DOHH2 (cell line): Measurements from ENCODE around the gene COL4A1.

ENCODE experiments used
- H3F3A ChIP-seq: fragments of 200-600 bp; sonication (generic), shearing (Covaris generic); 2 replicates; pipeline ENCODE4 v1.6.0; 2016; ENCODE audit warnings: antibody characterized with exemption, mild to moderate bottlenecking; ENCODE audit not compliant: control insufficient read depth, insufficient read depth
- H3K27ac ChIP-seq: fragments of 200-600 bp; sonication (generic); 2 replicates; pipeline ENCODE4 v1.5.1; 2014; ENCODE audit warnings: low read depth, mild to moderate bottlenecking, low read length, moderate library complexity
- H3K27me3 ChIP-seq: fragments of 200-600 bp; sonication (generic); 2 replicates; pipeline ENCODE4 v1.6.1; 2014; ENCODE audit warnings: mild to moderate bottlenecking, low read length, mixed read lengths; ENCODE audit not compliant: control insufficient read depth
- H3K36me3 ChIP-seq: fragments of 200-600 bp; sonication (generic); 2 replicates; pipeline ENCODE4 v1.6.1; 2014; ENCODE audit warnings: mild to moderate bottlenecking, low read length, moderate library complexity, mixed read lengths; ENCODE audit not compliant: control insufficient read depth
- H3K4me1 ChIP-seq: fragments of 200-600 bp; sonication (generic); 2 replicates; pipeline ENCODE4 v1.6.1; 2014; ENCODE audit warnings: mild to moderate bottlenecking, low read length, mixed read lengths; ENCODE audit not compliant: control insufficient read depth
- H3K4me2 ChIP-seq: fragments of 200-600 bp; sonication (generic); 2 replicates; pipeline ENCODE4 v1.6.0; 2014; ENCODE audit warnings: mild to moderate bottlenecking, low read length, moderate library complexity
- H3K4me3 ChIP-seq: fragments of 200-600 bp; sonication (generic); 2 replicates; pipeline ENCODE4 v1.5.1; 2014; ENCODE audit warnings: mild to moderate bottlenecking, low read length, mixed read lengths
- H3K79me2 ChIP-seq: fragments of 200-600 bp; sonication (generic); 2 replicates; pipeline ENCODE4 v1.6.1; 2014; ENCODE audit warnings: mild to moderate bottlenecking, low read length, mixed read lengths; ENCODE audit not compliant: control insufficient read depth
- H3K9me2 ChIP-seq: fragments of 200-600 bp; sonication (generic); replicated peaks from 2 replicates; pipeline ENCODE4 v1.6.1; 2014; ENCODE audit warnings: mild to moderate bottlenecking, low read length, mixed read lengths; ENCODE audit not compliant: control insufficient read depth
- H3K9me3 ChIP-seq: fragments of 200-600 bp; sonication (generic); 2 replicates; pipeline ENCODE4 v1.6.1; 2014; ENCODE audit warnings: antibody characterized with exemption, low read length, mixed read lengths; ENCODE audit not compliant: control insufficient read depth, insufficient read depth
- H4K20me1 ChIP-seq: fragments of 200-600 bp; sonication (generic); 2 replicates; pipeline ENCODE4 v1.6.0; 2014; ENCODE audit warnings: low read depth, mild to moderate bottlenecking, antibody characterized with exemption, low read length, moderate library complexity; ENCODE audit not compliant: control insufficient read depth, insufficient read depth
- EZH2phosphoT487 ChIP-seq: fragments of 200-600 bp; sonication (generic); IDR thresholded peaks from 2 replicates; pipeline ENCODE4 v1.6.1; 2017; ENCODE audit warnings: borderline replicate concordance, mild to moderate bottlenecking, antibody characterized with exemption, low read length, moderate library complexity, mixed read lengths
- TF ChIP-seq, protein P1 (sequence below): fragments of 200-600 bp; sonication (generic); IDR thresholded peaks from one replicate; pipeline ENCODE4 v1.5.1; 2014; ENCODE audit warnings: antibody characterized with exemption, mild to moderate bottlenecking, low read depth, low read length; ENCODE audit not compliant: poor library complexity, severe bottlenecking

Gene COL4A1

DNA sequence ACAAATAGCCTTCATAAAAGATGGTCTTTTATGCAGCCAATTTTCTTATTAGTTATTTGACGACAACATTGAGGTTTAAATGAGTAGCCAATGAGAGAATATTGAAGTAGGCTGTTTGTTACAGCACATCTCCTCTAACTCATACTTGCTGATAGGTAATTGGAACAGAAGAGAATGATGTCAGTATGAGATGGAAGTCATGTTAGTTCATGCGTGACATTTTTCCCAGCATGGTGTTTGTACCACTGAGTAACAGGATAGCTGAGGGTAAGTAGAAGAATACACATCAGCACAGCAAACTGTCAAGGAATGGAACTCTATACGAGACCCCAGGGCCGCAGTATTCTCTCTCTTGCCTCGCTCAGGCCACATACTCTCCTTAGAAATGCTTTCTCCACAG, 37.4 kb upstream of the COL4A1 start:
- no peak overlapping the region for H3K4me3 ChIP-seq
- H3K27ac ChIP-seq, result no peak overlapping the region
- H4K20me1 ChIP-seq, result no peaks in the 10 kb centered on the region
- no peaks in the 10 kb centered on the region for H3K9me3 ChIP-seq
- no peaks in the 10 kb centered on the region for H3K27me3 ChIP-seq
- TF ChIP-seq, protein P1, sequence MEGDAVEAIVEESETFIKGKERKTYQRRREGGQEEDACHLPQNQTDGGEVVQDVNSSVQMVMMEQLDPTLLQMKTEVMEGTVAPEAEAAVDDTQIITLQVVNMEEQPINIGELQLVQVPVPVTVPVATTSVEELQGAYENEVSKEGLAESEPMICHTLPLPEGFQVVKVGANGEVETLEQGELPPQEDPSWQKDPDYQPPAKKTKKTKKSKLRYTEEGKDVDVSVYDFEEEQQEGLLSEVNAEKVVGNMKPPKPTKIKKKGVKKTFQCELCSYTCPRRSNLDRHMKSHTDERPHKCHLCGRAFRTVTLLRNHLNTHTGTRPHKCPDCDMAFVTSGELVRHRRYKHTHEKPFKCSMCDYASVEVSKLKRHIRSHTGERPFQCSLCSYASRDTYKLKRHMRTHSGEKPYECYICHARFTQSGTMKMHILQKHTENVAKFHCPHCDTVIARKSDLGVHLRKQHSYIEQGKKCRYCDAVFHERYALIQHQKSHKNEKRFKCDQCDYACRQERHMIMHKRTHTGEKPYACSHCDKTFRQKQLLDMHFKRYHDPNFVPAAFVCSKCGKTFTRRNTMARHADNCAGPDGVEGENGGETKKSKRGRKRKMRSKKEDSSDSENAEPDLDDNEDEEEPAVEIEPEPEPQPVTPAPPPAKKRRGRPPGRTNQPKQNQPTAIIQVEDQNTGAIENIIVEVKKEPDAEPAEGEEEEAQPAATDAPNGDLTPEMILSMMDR, result no peak
- TF ChIP-seq EZH2phosphoT487, result no peak
- H3K4me1 ChIP-seq, result no peaks in the 10 kb centered on the region
- no peaks in the 10 kb centered on the region for H3K79me2 ChIP-seq
- no peak overlapping the region for H3K4me2 ChIP-seq
- H3F3A ChIP-seq, result no peaks in the 10 kb centered on the region
- no peaks in the 10 kb centered on the region for H3K9me2 ChIP-seq
- no peaks in the 10 kb centered on the region for H3K36me3 ChIP-seq

DNA sequence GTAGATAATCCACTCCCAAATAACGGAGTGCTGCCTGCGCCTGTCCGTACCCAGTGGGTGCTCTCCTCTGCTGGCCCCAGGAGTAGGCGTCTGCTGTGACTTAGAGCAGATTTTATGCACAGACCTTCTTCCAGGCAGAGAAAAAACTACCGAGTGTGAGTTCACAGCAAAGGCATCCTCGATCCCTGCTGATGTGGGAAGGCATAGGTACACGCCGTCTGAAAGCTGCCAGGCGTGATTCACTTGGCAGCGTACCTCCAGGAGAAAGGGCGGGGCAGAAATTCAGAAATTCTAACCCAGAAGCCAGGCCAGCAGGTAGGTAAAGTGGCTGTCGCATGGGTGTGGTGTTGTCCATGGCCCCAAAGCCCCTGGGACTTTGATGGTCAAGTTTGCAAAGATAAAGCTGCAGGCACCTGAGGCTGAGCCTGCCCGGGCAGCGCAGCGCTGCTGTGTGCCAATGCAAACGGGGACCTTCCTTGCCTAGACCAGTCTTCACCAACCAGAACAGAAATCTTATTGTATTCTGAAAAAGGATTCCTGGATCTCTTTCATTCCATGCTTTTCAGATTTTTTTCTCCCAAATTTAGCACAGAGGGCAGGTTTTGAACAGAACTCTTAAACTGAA, 36.4 kb upstream of the COL4A1 start:
- H3K9me3 ChIP-seq, result no peaks in the 10 kb centered on the region
- H3K79me2 ChIP-seq, result no peaks in the 10 kb centered on the region
- H3K4me2 ChIP-seq, result no peak overlapping the region
- H4K20me1 ChIP-seq, result no peaks in the 10 kb centered on the region
- TF ChIP-seq EZH2phosphoT487, result no peak
- TF ChIP-seq, protein P1, result no peak
- no peak overlapping the region for H3K4me3 ChIP-seq
- H3K27ac ChIP-seq, result no peak overlapping the region
- no peaks in the 10 kb centered on the region for H3F3A ChIP-seq
- no peaks in the 10 kb centered on the region for H3K27me3 ChIP-seq
- no peaks in the 10 kb centered on the region for H3K4me1 ChIP-seq
- no peaks in the 10 kb centered on the region for H3K9me2 ChIP-seq
- no peaks in the 10 kb centered on the region for H3K36me3 ChIP-seq

DNA sequence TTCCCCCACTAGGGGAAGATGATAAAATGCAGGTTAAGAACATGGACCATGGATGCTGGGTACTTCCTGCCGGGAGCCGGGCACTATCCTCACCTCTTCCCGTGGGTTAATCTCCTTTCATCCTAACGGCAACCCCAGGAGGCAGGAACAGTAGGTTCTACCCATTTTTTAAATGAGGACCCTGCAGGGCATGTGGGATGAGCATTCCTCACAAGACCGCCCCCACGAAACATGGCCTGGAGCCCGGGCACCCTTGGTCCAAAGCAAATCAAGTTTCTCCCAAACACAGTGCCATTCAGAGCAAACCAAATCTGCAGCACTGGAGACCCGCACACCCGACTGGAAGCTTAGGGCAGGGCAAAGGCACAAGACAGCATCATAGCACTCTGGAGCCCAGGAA, 35.5 kb upstream of the COL4A1 start:
- H3F3A ChIP-seq, result no peaks in the 10 kb centered on the region
- no peaks in the 10 kb centered on the region for H3K79me2 ChIP-seq
- no peaks in the 10 kb centered on the region for H3K9me2 ChIP-seq
- no peaks in the 10 kb centered on the region for H4K20me1 ChIP-seq
- H3K4me2 ChIP-seq, result no peak overlapping the region
- no peaks in the 10 kb centered on the region for H3K36me3 ChIP-seq
- no peak overlapping the region for H3K4me3 ChIP-seq
- H3K4me1 ChIP-seq, result no peaks in the 10 kb centered on the region
- TF ChIP-seq EZH2phosphoT487, result no peak
- TF ChIP-seq, protein P1, result no peak
- H3K9me3 ChIP-seq, result no peaks in the 10 kb centered on the region
- H3K27me3 ChIP-seq, result no peaks in the 10 kb centered on the region
- H3K27ac ChIP-seq, result no peak overlapping the region
